ENCODE results near the gene CRTAC1. TPM values are rescaled to one million over a fixed set of nuclear protein-coding genes. Genes with fewer than 3 reads are reported as not detected.

Gene CRTAC1
- total and polyA plus RNA-seq, 10 donors: 0.17 to 0.74 (median 0.26) TPM; not detected in 5

DNA sequence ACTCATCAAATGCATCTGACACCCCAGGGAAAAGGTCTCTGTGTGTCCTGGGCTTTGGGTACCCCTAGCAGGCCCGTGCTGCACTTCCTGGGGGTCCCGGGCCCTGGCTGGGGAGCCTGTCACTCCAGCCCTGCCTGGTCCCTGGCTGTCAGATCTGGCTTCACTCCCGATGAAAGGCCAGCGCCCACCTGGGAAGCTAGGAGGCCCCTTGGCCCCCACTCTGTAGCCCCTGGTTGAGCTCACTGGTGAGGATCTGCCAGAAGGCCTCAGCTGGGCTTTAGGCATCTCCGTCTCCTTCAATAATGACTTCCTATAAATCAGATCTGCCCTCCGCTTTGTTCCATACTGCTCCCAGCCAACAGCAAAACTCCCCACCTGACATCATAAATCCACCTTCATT, 116.8 kb downstream of the CRTAC1 start:
- Histone ChIP-seq H3K4me3 (no peak overlapping the region), H3K9me3 (no peaks in the 10 kb centered on the region), H3K27ac (no peak overlapping the region), H3K4me1 (peaks cover 0 to 7% (median 6%) of the 10 kb centered on the region in 6 donors), H3K27me3 (replicated peaks in 1 of 7) (peaks cover 0 to 67% (median 0%) of the 10 kb centered on the region in 7 donors), H3K36me3 (no peaks in the 10 kb centered on the region)
- WGBS, 5 donors: 72 to 83% (median 80%) methylated on average over 6 of the region's 6 CpGs
- intact Hi-C loops (cut with DNase I; ENCODE audit: low total_unique reads): loop anchor here (5.0 kb wide), 1 partner anchor 129 kb away; no protein-coding TSS in a partner anchor
- DNase-seq: no peak
- TF ChIP-seq, protein P1, sequence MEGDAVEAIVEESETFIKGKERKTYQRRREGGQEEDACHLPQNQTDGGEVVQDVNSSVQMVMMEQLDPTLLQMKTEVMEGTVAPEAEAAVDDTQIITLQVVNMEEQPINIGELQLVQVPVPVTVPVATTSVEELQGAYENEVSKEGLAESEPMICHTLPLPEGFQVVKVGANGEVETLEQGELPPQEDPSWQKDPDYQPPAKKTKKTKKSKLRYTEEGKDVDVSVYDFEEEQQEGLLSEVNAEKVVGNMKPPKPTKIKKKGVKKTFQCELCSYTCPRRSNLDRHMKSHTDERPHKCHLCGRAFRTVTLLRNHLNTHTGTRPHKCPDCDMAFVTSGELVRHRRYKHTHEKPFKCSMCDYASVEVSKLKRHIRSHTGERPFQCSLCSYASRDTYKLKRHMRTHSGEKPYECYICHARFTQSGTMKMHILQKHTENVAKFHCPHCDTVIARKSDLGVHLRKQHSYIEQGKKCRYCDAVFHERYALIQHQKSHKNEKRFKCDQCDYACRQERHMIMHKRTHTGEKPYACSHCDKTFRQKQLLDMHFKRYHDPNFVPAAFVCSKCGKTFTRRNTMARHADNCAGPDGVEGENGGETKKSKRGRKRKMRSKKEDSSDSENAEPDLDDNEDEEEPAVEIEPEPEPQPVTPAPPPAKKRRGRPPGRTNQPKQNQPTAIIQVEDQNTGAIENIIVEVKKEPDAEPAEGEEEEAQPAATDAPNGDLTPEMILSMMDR (IDR thresholded peaks at IDR 0.05 in 8 of 11, conservative IDR thresholded peaks at IDR 0.05 in 3 of 11): no peak
- TF ChIP-seq POLR2A (IDR thresholded peaks at IDR 0.05) (no peak), POLR2AphosphoS5 (IDR thresholded peaks at IDR 0.05) (no peak)

DNA sequence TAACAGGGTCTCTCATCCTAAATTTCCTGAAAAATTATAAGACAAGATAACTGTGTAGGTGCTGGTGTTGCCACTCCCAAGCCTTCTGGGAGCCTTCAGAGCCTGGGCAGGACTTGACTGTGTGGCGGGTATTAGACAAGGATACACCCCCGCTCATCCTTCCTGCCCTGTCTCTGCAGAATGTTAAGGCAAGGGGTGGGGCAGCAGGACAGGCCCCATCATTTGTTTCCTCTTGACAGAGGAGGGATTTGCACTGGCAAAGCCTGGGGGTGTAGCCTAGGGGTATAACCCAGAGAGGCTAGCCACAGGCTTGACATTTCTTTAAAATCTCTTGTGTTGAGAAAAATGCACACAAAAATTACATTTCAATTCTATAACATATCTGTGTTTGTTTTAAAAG, 117.2 kb downstream of the CRTAC1 start:
- intact Hi-C loops (cut with DNase I; ENCODE audit: low total_unique reads): loop anchor here (5.0 kb wide), 1 partner anchor 129 kb away; no protein-coding TSS in a partner anchor
- Histone ChIP-seq H3K4me3 (no peak overlapping the region), H3K9me3 (no peaks in the 10 kb centered on the region), H3K4me1 (peaks cover 0 to 7% (median 6%) of the 10 kb centered on the region in 6 donors), H3K36me3 (no peaks in the 10 kb centered on the region), H3K27ac (no peak overlapping the region), H3K27me3 (replicated peaks in 1 of 7) (peaks cover 0 to 71% (median 2%) of the 10 kb centered on the region in 7 donors)
- 64 to 78% (median 77%) methylated on average over 2 of the region's 2 CpGs for WGBS, 5 donors
- no peak for DNase-seq
- TF ChIP-seq POLR2AphosphoS5 (IDR thresholded peaks at IDR 0.05) (no peak), POLR2A (IDR thresholded peaks at IDR 0.05) (no peak)
- TF ChIP-seq, protein P1 (IDR thresholded peaks at IDR 0.05 in 8 of 11, conservative IDR thresholded peaks at IDR 0.05 in 3 of 11): no peak

DNA sequence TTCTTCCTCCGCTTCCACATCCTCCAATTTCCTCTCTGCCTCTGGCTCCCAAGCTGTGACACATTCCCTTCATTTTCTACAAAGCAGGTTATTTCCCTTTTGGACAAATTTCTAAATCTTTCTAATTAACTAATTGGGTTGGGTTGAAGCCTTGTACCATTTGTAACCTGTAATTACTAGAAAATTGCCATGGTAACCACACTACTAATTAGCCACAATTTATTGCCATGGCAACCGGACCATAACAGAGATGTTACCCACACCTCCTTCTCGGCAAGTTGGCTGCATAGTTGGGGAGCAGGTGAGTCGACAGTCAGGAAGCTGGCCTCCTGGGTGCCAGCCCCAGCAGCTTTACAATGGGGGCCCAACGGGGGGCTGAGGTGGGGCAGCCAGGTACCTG, 119.2 kb downstream of the CRTAC1 start:
- no peak for DNase-seq
- no peak for TF ChIP-seq POLR2A (IDR thresholded peaks at IDR 0.05)
- no peak for TF ChIP-seq POLR2AphosphoS5 (IDR thresholded peaks at IDR 0.05)
- TF ChIP-seq, protein P1 (IDR thresholded peaks at IDR 0.05 in 8 of 11, conservative IDR thresholded peaks at IDR 0.05 in 3 of 11): no peak
- H3K27me3 ChIP-seq (replicated peaks in 1 of 7): peaks cover 0 to 78% (median 5%) of the 10 kb centered on the region in 7 donors
- H3K27ac ChIP-seq: no peak overlapping the region
- H3K4me3 ChIP-seq: no peak overlapping the region
- 50 to 66% (median 60%) methylated on average over 4 to 5 of the region's 5 CpGs for WGBS, 5 donors
- no peaks in the 10 kb centered on the region for H3K36me3 ChIP-seq
- H3K4me1 ChIP-seq: peaks cover 0 to 7% (median 6%) of the 10 kb centered on the region in 6 donors
- H3K9me3 ChIP-seq: no peaks in the 10 kb centered on the region
- intact Hi-C loops (cut with DNase I; ENCODE audit: low total_unique reads): loop anchor here (5.0 kb wide), 1 partner anchor 131 kb away; no protein-coding TSS in a partner anchor

DNA sequence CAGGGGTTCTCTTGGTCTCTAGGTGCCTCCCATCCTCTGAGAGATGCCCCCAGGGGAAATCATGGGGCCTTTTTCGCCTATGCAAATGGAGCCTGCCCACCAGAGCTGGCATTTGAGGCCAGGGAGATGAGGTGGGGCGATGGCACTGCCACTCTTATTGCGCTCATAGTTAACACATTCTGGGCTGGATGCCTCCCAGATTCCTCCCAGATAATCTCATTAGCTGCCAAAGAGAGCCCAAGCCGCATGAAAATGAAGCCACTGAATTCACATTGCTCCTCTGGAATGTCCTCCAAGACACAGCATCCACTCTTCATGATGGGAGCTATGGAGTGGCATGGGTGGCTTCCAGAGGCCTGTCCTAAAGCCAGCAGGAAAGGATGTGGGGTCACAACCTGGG, 119.8 kb downstream of the CRTAC1 start:
- no peaks in the 10 kb centered on the region for H3K9me3 ChIP-seq
- intact Hi-C loops (cut with DNase I; ENCODE audit: low total_unique reads): loop anchor here (5.0 kb wide), 1 partner anchor 132 kb away; no protein-coding TSS in a partner anchor
- peaks cover 0 to 7% (median 6%) of the 10 kb centered on the region in 6 donors for H3K4me1 ChIP-seq
- no peak overlapping the region for H3K4me3 ChIP-seq
- H3K27me3 ChIP-seq (replicated peaks in 1 of 7): peaks cover 0 to 80% (median 5%) of the 10 kb centered on the region in 7 donors
- WGBS, 5 donors: 73 to 81% (median 77%) methylated on average over 4 of the region's 4 CpGs
- TF ChIP-seq, protein P1 (IDR thresholded peaks at IDR 0.05 in 8 of 11, conservative IDR thresholded peaks at IDR 0.05 in 3 of 11): no peak
- TF ChIP-seq POLR2AphosphoS5 (IDR thresholded peaks at IDR 0.05) (no peak), POLR2A (IDR thresholded peaks at IDR 0.05) (no peak)
- no peaks in the 10 kb centered on the region for H3K36me3 ChIP-seq
- DNase-seq: no peak
- H3K27ac ChIP-seq: no peak overlapping the region

All from spleen (tissue), 11 donors.